HCT116 (cell line): ENCODE data around the gene KPNA3.

Experiments
- ATF3 ChIP-seq: IDR thresholded peaks from 2 replicates; pipeline ENCODE4 v1.6.1; 2012
- CTCF ChIP-seq, 3 experiments: fragments of 200-600 bp in 1 of 3; sonication (generic) in 1 of 3; IDR thresholded peaks in 2 of 3; conservative IDR thresholded peaks in 1 of 3; 2 replicates each; pipeline ENCODE4 v1.5.1; 2012 to 2017; ENCODE audit warnings: low read depth in 2 of 3, low read length in 2 of 3, antibody characterized with exemption in 1 of 3, borderline replicate concordance in 1 of 3, control low read depth in 1 of 3, mild to moderate bottlenecking in 1 of 3, mixed read lengths in 1 of 3, mixed run types in 1 of 3, moderate library complexity in 1 of 3; ENCODE audit not compliant: insufficient read depth in 1 of 3
- EZH2 ChIP-seq: fragments of 200-600 bp; sonication (generic); IDR thresholded peaks from 2 replicates; pipeline ENCODE4 v1.6.1; 2017; ENCODE audit warnings: antibody characterized with exemption, mixed run types
- EZH2phosphoT487 ChIP-seq: fragments of 200-600 bp; IDR thresholded peaks from 2 replicates; pipeline ENCODE4 v1.6.1; 2018; ENCODE audit warnings: antibody characterized with exemption, borderline replicate concordance
- JUND ChIP-seq: IDR thresholded peaks from 2 replicates; pipeline ENCODE4 v1.6.1; 2012
- MAX ChIP-seq: IDR thresholded peaks from 2 replicates; pipeline ENCODE4 v1.6.1; 2012
- POLR2A ChIP-seq: IDR thresholded peaks from 2 replicates; pipeline ENCODE4 v1.7.0; 2011; ENCODE audit warnings: borderline replicate concordance; ENCODE audit not compliant: insufficient read depth, insufficient read length; ENCODE audit errors: extremely low read depth
- RAD21 ChIP-seq: IDR thresholded peaks from 2 replicates; pipeline ENCODE4 v1.6.1; 2012; ENCODE audit warnings: low read depth, mild to moderate bottlenecking
- REST ChIP-seq: IDR thresholded peaks from 2 replicates; pipeline ENCODE4 v1.6.1; 2012; ENCODE audit warnings: low read depth
- SIN3A ChIP-seq: IDR thresholded peaks from 2 replicates; pipeline ENCODE4 v1.6.1; 2012; ENCODE audit warnings: low read depth
- SP1 ChIP-seq: IDR thresholded peaks from 2 replicates; pipeline ENCODE4 v1.6.1; 2012; ENCODE audit warnings: low read depth
- YY1 ChIP-seq: IDR thresholded peaks from 2 replicates; pipeline ENCODE4 v1.6.1; 2011; ENCODE audit warnings: low read length, low read depth, moderate library complexity, mild to moderate bottlenecking; ENCODE audit not compliant: insufficient replicate concordance; ENCODE audit errors: extremely low read depth
- ZFX ChIP-seq: fragments of 450-650 bp; IDR thresholded peaks from 2 replicates; pipeline ENCODE4 v1.6.1; 2017
- ZNF274 ChIP-seq: fragments of 200-500 bp; sonication (Bioruptor generic); IDR thresholded peaks from 2 replicates; pipeline ENCODE4 v1.6.1; 2014; ENCODE audit warnings: mild to moderate bottlenecking, low read depth, low read length, inconsistent platforms

GRCh38 chr13:49827891-49828290 lies 35.4 kb upstream of the KPNA3 start:
- TF ChIP-seq RAD21 (no peak), CTCF (IDR thresholded peaks at IDR 0.05 in 2 of 3, conservative IDR thresholded peaks at IDR 0.05 in 1 of 3; ENCODE audit: borderline replicate concordance in 1 of 3, insufficient read depth in 1 of 3, low read depth in 2 of 3, low read length in 2 of 3) (no peak), ZFX (no peak), EZH2 (no peak), ZNF274 (no peak), REST (no peak), POLR2A (no peak), EZH2phosphoT487 (no peak), SP1 (no peak), SIN3A (no peak), MAX (no peak), YY1 (no peak), ATF3 (no peak), JUND (no peak)
